Right renal pelvis (tissue), 4 donors: ENCODE results near the gene UIMC1. TPM values are rescaled to one million over a fixed set of nuclear protein-coding genes. Genes with fewer than 3 reads are reported as not detected.

ENCODE experiments used
- DNase-seq, 4 donors: peaks; one replicate each; pipeline ENCODE4 v3.0.0-alpha.2; 2013; ENCODE audit warnings: low read depth in 4 of 4, low spot score in 3 of 4, missing footprints in 1 of 4
- polyA plus RNA-seq, 4 donors: library from polyadenylated mRNA; unstranded; fragments of 120-200 nt; gene quantifications; one replicate each; pipeline ENCODE4 v1.2.1, GENCODE V29; 2013; ENCODE audit not compliant: insufficient read length in 4 of 4

The UIMC1 gene
- polyA plus RNA-seq, 4 donors = 36.7 to 42.4 (median 39.0) TPM

DNA sequence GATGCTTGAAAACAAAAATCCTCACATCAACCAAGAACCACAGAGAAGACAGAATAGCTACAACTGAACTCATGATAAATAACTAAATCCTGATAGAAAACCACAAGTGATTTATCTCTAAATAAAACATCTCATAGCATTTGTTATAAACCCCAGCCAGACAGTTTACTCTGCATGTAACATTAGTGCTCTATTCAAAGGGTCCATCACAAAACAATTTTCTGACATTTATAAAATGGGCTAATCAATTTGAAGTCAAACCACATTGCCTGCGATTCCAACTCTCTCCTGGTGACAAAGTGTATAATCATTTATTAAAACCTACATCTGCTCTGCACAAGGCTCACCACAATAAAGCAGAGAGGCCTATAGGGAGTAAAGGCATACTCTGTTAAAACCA, 49.8 kb downstream of the UIMC1 start:
- no peak for DNase-seq

DNA sequence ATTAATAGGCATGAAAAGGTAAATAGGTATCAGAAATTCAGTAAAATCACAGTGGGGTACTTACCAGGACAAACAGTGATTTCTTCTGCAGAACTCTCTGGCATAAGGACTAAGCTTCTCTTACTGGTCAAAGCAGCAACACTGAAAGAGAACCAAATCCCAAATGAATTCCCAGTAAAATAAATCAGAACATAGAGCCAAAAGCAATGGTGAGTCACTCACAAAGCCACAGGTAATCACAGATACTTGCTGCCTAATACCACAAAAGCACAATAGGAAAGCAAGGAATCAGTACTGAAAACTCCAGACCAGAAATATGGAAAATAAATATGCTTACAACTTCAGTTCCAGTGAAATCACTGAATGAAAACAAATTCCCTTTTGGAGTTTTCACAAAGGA, 50.7 kb downstream of the UIMC1 start:
- DNase-seq = no peak

DNA sequence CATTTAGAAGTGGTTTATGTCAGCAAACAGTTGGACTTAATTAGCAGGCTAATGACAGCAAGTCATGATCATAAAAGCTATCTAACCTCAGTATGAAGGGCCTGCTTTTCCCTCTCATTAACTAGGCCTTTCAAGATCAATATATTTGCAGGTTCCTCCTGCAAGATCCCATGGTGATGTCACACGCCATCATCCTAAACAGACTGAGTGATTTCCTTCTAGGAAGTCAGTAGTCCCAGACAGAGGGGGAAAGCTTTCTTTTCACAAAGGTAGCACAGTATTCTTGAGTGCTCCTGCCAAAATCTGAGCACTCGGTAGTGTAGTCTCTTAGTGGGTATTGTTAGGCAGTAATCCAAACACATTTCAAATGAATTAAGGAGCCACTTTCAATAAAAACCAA, 52.5 kb downstream of the UIMC1 start:
- no peak for DNase-seq

DNA sequence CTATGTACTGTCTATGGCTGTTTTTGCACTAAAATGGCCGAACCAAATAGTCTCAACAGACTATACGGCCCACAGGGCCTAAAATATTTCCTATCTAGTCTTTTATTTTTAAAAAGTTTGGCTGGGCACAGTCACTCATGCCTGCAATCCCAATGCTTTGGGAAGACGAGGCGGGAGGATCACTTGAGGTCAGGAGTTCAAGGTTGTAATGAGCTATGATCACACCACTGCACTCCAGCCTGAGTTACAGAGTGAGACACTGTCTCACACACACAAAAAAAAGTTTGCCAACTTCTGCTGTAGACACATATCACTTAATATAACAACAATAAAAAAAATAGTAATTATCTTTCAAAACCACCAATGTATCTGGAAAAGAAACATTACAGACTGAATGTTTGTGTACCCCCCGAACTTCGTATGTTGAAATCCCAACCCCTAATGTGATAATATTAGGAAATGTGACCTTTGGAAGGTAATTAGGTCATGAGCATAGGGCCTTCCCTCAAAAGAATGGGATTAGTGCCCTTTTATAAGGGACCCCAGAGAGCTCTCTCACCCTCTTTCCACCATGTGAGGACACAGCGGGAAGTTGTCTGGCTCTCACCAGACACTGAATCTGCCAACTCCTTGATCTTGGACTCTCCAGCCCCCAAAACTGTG, 53.9 kb downstream of the UIMC1 start:
- no peak for DNase-seq

DNA sequence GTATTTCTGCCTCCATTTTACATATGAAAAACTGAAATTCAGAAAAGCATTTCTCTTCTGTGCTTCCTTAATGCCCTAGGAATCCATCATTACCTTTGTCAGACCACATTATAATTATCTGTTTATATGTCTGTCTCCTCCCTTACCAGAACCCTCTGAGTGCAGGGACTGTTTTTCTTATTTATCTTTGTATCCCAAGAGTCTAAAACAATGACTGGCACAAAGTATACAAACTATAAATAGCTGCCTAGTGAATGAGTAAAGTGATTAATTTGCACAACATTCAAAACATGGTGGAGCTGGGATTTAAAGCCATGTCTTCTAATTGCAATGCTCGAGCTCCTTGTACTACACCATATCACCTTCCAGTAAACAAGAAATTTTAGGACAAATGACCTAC, 58.1 kb downstream of the UIMC1 start:
- no peak for DNase-seq

DNA sequence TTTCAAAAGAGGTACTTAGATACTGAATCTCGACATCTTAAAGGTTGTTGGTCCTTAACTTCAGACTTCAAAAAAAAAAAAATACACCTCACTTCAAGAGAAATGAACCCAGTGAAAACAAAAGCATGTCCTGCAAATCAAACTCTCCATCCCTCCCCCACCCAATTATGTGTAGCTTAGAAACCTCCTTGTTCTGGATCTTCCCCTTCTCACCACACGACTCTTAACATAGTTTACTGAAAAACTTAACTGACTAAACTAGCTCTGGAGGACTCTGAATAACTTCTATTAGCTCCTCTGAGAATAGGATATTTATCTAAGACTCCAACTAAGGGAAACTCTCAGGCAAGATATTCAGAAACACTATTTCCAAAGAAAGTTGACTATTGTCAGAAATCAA, 58.7 kb downstream of the UIMC1 start:
- DNase-seq = no peak

DNA sequence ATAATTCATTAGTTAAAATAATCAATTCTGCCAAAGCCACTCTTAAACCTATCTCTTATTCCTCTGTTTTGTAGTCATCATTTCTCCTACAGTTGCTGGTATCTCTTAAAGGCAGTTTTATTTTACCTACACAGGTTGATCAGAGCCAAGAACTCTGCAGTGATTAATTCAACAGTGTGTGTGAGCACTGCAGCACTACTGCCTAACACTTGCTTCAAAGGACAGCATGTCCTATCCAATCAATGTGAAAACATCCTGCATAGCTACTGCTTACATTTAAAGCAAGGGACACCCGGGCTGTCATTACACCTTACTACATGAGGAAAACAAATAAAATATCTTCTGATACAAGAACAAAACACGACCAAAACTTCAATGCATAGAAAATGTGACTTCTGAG, 62.3 kb downstream of the UIMC1 start:
- no peak for DNase-seq

DNA sequence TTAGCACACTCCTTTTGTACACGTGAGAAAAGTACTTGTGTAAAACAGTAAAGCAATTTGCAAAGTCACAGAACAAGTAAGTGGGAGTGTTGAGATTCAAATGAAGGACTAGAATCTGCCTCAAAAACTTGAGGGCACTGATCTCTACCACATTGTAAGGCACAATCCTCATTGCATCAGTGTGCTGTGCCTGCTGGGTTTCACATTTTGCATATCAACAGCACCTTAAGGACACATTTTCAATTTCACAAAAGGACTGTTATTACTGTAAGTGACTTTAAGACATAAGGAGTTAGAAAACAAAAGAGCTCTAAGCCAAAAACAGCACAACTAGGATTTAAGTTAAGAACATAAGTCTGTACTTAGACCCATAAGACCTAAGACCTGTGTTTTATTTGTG, 62.8 kb downstream of the UIMC1 start:
- DNase-seq = no peak

DNA sequence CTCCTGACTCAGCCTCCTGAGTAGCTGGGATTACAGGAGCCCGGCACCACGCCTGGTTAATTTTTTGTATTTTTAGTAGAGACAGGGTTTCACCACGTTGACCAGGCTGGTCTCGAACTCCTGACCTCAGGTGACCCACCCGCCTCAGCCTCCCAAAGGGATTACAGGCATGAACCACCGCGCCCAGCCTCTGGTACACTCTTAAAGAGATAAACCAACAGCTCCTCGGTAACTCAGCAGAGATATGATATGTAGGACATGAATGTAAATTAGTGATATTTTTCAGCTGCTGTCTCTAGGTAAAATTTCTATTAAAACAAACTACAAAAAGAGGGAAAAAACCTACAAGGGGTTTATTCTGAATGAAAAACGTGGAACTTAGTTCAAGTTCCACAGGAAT, 64.6 kb downstream of the UIMC1 start:
- DNase-seq = no peak

DNA sequence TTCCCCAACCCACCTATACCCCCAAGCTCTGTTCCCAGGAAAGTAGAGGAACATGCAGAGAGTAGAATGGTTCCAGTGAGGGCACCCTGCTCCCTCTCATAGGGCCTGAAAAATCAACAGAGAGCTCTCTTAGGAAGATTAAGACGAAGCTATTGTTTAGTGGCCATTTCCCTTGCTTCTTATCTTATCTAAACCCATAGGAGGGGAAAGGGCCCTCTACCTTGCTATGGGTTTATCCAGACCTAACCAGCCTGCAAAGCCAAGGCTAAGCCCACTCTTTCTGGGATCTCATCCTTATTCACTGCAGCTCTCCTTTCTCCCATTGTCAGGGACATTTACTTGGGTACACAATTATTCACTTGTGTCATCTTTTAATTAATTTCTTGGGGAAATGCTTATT, 68.1 kb downstream of the UIMC1 start:
- no peak for DNase-seq

DNA sequence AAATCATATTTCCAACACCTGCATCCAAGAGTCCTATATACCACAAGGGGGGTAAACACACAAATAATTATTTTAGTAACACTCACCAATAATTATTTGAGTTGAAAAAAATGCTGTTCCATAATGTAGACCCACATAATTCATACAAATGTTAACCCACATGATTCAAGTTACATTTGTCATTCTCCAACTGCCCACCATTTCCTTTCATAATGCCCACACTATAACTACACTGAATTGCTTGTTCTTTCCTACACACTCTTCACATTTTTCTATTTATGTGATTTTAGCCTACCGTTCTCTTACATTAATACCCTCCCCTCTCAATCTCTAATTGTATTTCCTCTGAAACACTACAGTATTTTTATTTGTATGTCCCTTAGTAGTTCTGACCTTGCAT, 71.6 kb downstream of the UIMC1 start:
- DNase-seq = no peak

DNA sequence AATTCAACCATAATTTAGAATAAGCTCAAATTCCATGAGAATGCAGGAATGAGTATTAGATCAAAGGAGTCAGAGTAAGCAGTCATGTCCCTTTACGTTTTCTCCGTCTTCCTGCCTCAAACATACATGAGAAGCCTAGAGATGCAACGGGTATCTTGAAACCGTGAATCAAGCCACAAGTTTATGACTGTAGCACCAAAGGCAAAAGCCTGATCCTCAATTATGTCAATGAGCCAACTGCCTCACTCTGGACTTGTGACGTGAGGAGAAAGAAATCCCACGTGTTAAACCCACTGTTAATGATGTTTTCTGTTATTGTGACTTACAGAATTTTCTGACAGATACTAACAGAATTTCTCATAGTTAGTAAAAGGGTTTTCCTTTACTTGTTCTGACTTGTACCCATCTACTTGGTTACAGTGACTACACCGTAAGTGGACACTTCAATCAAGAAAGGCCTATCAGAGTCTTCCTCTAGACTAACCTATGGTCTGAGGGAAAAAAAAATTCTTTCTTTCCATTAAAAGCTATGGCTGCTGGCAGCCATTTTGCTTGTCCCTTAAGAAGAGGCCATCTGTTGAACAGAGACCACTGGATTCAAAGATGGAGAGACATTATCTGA, 72.2 kb downstream of the UIMC1 start:
- no peak for DNase-seq

DNA sequence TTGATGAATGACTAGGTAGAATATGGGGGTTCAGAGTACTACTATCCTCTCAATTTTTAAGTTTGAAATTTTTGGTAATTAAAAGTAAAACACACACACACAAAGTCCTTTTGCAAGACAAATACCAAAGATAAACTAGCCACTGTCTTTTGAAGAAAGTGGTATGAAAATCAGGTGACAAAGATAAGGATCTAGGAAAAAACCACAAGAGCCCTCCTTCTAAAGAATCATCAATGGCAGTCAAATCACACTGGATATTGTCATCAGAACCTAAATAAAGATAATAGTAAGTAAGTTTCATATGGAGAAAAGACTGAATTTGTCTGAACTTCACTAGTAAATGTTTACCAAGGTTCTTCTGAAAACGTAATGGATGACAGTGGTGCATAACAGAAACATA, 76.9 kb downstream of the UIMC1 start:
- no peak for DNase-seq

DNA sequence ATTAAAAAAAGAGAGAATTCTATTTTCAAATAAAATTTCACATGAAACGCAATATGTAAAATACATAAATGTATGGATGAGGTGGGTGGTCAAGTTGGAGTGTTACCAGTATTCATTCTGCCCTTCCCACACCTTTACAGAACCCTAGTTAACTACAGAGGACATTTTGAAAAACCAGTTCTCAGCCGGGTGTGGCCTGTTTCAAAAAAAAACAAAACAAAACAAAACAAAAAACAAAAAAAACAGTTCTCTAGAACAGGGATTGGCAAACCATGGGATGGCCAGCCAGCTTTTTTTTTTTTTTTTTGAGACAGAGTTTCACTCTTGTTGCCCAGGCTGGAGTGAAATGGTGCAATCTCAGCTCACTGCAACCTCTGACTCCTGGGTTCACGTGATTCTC, 79.0 kb downstream of the UIMC1 start:
- DNase-seq = no peak

DNA sequence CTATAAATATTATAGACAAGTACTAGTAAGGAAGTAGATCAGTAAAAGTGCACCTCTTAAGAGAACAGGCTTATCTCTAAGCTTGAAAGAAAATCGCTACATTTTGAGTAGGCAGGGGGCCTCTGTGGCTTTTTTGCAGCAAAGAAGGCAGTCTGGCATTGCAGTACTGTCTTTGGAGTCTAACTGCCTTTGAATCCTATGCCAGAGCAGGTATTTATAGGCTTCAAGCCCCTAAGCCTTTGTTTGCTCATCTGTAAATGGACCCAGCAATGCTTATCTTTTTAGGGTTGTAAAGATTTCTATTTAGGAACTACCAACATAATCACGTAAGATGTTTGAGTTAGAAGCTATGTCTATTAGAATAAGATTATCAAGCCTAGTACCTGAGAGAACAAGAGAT, 83.8 kb downstream of the UIMC1 start:
- no peak for DNase-seq

DNA sequence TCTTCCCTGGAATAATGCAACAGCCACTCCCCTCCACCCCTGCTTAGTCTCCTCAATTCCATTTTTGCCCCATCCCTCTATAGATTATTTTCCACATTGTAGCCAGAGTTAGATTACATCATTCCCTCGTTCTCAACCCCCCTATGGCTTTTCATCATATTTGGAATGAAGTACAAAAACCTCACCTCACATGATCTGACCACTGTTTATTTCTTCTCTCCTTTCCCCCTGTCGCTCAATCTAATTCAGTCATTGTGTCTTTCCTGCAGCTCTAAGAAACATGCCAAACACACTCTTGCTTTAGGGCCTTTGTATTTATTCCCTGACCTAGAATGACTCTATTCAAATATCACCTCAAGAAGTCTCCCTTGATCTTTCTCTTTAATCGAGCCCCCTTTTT, 84.9 kb downstream of the UIMC1 start:
- DNase-seq = no peak

DNA sequence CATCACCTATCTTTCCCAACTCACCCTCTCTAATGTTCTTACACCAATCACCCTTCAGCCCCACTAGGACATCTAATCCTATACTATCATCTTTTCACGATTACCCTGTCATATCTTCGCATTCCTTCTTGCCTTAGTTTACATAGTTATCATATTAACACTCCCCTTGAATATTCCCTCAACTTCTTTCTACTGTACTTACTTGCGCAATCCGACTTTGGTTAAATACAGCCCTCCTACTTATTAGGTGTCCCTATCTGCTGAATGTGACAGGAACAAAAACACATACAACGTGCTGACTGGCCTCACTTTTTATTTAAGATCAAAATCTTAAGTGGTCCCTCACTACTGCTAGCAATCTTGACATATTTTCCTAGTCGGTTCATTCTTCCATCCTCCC, 88.0 kb downstream of the UIMC1 start:
- DNase-seq = no peak

DNA sequence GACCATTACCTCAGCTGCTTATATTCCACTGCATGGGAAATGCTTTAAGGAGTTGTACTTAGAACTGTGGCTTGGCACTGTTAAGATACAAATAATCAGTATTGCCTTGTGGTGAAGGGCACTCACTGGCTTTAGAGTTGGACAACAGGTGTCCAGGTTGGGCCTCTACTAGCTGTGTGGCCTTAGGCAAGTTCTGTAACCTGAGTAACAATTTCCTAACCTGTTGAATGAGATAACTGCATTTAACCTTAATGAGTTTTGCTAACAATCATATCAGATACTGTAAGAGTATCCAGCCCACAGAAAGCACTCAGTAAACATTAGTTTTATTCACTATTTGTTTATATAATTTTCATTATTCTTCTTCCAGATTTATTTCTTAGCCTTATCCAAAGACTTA, 90.2 kb downstream of the UIMC1 start:
- no peak for DNase-seq

DNA sequence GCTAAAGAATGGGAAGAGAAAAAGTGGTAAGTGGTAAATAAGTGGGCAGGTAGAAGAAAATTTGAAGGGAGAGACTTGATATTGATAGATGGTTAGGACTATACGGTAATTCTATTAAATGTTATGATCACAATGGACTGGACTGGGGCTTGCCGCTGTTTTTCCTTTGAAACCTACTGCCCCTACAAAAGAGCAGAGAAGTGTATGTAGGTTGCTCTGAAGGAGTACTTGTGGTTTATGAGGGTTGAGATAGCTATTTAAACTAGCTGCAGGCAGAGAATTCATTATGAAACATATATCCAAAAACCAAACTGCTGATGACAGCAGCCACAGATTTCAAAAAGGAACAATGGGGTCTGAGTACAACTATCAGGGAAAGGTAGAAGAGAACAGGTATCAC, 90.7 kb downstream of the UIMC1 start:
- DNase-seq = no peak

DNA sequence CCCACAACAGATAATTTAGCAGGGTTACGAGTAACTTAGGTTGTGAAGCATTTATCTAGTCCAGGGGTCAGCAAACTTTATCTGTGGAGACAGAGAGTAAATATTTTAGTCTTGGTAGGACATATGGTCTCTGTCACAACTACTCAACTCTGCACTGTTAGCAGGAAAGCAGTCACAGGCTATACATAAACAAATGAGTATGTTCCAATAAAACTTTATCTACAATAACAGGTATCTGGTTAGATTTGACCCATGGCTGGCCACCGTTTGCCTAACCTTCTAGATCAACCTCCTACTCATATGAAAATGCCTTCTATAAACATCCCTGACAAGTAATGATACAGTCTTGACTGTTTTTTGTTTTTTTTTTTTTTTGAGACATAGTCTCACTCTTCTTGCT, 94.5 kb downstream of the UIMC1 start:
- DNase-seq = no peak

DNA sequence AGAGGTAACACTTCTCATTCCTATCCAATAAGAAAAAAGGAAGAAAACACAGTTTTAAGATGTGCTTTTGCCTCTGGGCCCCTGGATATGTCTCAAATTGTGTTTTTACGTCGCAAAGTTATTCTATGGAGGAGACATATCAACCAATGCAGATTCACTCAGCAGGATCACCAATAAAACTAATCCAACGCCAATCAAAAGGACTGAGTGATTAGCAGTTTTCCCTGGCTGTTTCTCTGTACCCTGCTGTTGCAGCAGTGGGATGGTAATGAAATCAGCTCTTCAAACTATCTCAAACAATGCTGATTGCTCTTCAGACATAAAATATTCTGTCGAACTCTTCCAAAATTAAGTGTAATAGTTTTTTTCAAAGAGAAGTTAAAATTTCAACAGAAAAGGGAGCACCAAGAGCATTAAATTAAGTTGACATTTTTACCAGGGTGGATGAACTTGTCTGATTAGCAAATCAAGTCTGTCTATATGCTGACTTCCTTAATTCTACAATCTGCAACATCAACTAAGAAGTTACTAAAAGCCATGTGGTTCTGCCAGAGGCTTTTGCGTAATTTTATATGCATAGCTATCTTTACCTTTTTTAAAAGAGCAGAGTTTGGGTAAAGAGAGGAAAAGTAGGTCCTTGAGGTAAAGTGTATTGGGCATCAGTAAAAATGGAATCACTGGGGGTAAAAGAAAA, 97.8 kb downstream of the UIMC1 start:
- no peak for DNase-seq

DNA sequence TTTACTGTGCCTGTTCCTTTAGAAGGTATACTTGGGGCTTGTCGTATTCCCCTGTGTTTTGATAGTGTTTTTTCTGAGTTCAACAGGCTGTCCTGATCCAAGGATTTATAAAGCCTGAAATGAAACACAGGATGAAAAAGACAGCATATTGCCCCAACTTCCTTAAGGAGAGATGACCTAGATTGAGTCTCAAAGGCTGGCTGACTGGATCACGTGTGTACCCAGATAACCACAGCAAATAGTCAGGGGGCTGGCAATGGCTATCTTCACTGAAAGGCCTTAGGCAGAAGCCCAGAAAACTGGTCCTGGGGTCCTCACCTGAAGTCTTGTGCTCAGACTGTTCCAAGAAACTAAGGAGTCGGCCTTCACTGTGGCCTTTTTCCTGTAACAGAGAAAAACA, 99.8 kb downstream of the UIMC1 start:
- DNase-seq = no peak
